HepG2 (cell line): Measurements from ENCODE around the gene CA12. TPM values are rescaled to one million over a fixed set of nuclear protein-coding genes. Genes with fewer than 3 reads are reported as not detected.
A peak's percentile ranks its signal among the peaks of the same experiment; 100 is the strongest.

Experiments used
- EP300 ChIP-seq, 3 experiments: sonication (generic) in 1 of 3; formaldehyde crosslinking in 1 of 3; IDR thresholded peaks; 2 replicates each; pipeline versions ENCODE4 v1.5.1 to v1.6.1; 2011 to 2020; ENCODE audit warnings: low read depth in 2 of 3, low read length in 2 of 3, borderline replicate concordance in 1 of 3, improper control_type of control experiment in 1 of 3, mild to moderate bottlenecking in 1 of 3, missing genetic modification reagents in 1 of 3, moderate library complexity in 1 of 3
- KLF13 ChIP-seq: sonication (generic); formaldehyde crosslinking; IDR thresholded peaks from 2 replicates; pipeline ENCODE4 v1.4.0; 2020; ENCODE audit warnings: mild to moderate bottlenecking, missing genetic modification reagents
- SETDB1 ChIP-seq: sonication (generic); formaldehyde crosslinking; IDR thresholded peaks from 2 replicates; pipeline ENCODE4 v1.5.1; 2020; ENCODE audit warnings: missing genetic modification reagents, mild to moderate bottlenecking, borderline replicate concordance
- SMARCC2 ChIP-seq: fragments of 450-650 bp; IDR thresholded peaks from 2 replicates; pipeline ENCODE4 v1.6.1; 2017; ENCODE audit warnings: antibody characterized with exemption, mild to moderate bottlenecking
- THAP11 ChIP-seq: IDR thresholded peaks from 2 replicates; pipeline ENCODE4 v1.6.1; 2016; ENCODE audit warnings: missing biosample characterization, missing genetic modification reagents
- ZBTB14 ChIP-seq: sonication (generic); formaldehyde crosslinking; IDR thresholded peaks from 2 replicates; pipeline ENCODE4 v1.4.0; 2020; ENCODE audit warnings: missing genetic modification reagents
- ZNF292 ChIP-seq: sonication (generic); formaldehyde crosslinking; IDR thresholded peaks from 2 replicates; pipeline ENCODE4 v1.8.1; 2022; ENCODE audit warnings: mild to moderate bottlenecking, low read depth, missing genetic modification reagents, borderline replicate concordance
- ZNF598 ChIP-seq: sonication (generic); formaldehyde crosslinking; IDR thresholded peaks from 2 replicates; pipeline ENCODE4 v1.5.1; 2020; ENCODE audit warnings: mild to moderate bottlenecking, missing genetic modification reagents, borderline replicate concordance
- ZNF646 ChIP-seq: sonication (generic); formaldehyde crosslinking; IDR thresholded peaks from 2 replicates; pipeline ENCODE4 v1.9.0; 2021; ENCODE audit warnings: mild to moderate bottlenecking, missing genetic modification reagents
- ZNF768 ChIP-seq: sonication (generic); formaldehyde crosslinking; IDR thresholded peaks from 2 replicates; pipeline ENCODE4 v1.4.0; 2020; ENCODE audit warnings: missing genetic modification reagents
- ZSCAN22 ChIP-seq: sonication (generic); formaldehyde crosslinking; IDR thresholded peaks from 2 replicates; pipeline ENCODE4 v1.4.0; 2020; ENCODE audit warnings: mild to moderate bottlenecking, missing genetic modification reagents
- polyA plus RNA-seq, 8 experiments: library from polyadenylated mRNA; depleted of rRNA in 3 of 8; stranded (reverse) in 7 of 8; unstranded in 1 of 8; fragments of >200 nt; fragmentation: Illumina TruSeq in 4 of 8; extraction: Trizol in 4 of 8; gene quantifications; 2 replicates each; pipeline versions ENCODE4 v1.2.1 to v1.2.3, GENCODE V29; 2011 to 2016; ENCODE audit warnings: low read depth in 4 of 8, missing spikeins in 1 of 8, mixed read lengths in 1 of 8; ENCODE audit not compliant: insufficient read depth in 1 of 8
- total RNA-seq, 5 experiments: library from RNA; depleted of rRNA; stranded (reverse); fragments of >200 nt; fragmentation: Illumina TruSeq; extraction: Trizol; gene quantifications; 2 replicates each; pipeline ENCODE4 v1.2.3, GENCODE V29; 2016; ENCODE audit warnings: low read depth in 1 of 5
- TF ChIP-seq, protein P1 (sequence below): sonication (generic); formaldehyde crosslinking; IDR thresholded peaks from 2 replicates; pipeline ENCODE4 v1.5.0; 2020; ENCODE audit warnings: mild to moderate bottlenecking, missing genetic modification reagents, borderline replicate concordance

The CA12 gene
- total and polyA plus RNA-seq, 2 of the 13 experiments (the other 11 are each of a cell fraction or from before 2014, with no cell fraction given) = 0.07 to 0.20 TPM

DNA sequence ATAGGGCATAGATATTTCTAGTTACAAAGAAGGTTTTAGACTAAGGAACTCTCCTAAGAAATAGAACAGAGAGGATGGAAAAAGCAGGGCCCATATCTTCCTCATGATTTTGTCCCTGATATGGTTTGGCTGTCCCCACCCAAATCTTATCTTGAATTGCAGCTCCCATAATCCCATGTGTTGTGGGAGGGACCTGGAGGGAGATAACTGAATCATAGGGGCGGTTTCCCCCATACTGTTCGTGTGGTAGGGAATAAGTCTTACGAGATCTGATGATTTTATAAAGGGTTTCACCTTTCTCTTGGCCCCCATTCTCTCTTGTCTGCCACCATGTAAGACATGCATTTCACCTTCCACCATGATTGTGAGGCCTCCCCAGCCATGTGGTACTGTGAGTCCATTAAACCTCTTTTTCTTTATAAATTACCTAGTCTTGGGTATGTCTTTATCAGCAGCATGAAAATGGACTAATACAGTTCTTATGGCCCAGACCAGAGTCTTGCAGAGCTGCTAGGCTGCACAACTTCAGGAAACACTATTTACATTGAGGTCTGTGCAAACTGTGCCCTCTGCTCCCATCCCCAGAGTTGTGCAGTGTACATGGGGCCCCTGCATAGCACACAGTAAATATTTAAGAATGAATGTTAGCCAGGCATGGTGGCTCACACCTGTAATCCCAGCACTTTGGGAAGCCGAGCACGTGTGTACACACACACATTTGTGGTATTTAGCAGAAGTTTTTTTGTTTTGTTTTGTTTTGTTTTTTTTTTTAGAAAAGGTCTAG is 20.3 kb upstream of the CA12 start (continued):
- TF ChIP-seq, protein P1, sequence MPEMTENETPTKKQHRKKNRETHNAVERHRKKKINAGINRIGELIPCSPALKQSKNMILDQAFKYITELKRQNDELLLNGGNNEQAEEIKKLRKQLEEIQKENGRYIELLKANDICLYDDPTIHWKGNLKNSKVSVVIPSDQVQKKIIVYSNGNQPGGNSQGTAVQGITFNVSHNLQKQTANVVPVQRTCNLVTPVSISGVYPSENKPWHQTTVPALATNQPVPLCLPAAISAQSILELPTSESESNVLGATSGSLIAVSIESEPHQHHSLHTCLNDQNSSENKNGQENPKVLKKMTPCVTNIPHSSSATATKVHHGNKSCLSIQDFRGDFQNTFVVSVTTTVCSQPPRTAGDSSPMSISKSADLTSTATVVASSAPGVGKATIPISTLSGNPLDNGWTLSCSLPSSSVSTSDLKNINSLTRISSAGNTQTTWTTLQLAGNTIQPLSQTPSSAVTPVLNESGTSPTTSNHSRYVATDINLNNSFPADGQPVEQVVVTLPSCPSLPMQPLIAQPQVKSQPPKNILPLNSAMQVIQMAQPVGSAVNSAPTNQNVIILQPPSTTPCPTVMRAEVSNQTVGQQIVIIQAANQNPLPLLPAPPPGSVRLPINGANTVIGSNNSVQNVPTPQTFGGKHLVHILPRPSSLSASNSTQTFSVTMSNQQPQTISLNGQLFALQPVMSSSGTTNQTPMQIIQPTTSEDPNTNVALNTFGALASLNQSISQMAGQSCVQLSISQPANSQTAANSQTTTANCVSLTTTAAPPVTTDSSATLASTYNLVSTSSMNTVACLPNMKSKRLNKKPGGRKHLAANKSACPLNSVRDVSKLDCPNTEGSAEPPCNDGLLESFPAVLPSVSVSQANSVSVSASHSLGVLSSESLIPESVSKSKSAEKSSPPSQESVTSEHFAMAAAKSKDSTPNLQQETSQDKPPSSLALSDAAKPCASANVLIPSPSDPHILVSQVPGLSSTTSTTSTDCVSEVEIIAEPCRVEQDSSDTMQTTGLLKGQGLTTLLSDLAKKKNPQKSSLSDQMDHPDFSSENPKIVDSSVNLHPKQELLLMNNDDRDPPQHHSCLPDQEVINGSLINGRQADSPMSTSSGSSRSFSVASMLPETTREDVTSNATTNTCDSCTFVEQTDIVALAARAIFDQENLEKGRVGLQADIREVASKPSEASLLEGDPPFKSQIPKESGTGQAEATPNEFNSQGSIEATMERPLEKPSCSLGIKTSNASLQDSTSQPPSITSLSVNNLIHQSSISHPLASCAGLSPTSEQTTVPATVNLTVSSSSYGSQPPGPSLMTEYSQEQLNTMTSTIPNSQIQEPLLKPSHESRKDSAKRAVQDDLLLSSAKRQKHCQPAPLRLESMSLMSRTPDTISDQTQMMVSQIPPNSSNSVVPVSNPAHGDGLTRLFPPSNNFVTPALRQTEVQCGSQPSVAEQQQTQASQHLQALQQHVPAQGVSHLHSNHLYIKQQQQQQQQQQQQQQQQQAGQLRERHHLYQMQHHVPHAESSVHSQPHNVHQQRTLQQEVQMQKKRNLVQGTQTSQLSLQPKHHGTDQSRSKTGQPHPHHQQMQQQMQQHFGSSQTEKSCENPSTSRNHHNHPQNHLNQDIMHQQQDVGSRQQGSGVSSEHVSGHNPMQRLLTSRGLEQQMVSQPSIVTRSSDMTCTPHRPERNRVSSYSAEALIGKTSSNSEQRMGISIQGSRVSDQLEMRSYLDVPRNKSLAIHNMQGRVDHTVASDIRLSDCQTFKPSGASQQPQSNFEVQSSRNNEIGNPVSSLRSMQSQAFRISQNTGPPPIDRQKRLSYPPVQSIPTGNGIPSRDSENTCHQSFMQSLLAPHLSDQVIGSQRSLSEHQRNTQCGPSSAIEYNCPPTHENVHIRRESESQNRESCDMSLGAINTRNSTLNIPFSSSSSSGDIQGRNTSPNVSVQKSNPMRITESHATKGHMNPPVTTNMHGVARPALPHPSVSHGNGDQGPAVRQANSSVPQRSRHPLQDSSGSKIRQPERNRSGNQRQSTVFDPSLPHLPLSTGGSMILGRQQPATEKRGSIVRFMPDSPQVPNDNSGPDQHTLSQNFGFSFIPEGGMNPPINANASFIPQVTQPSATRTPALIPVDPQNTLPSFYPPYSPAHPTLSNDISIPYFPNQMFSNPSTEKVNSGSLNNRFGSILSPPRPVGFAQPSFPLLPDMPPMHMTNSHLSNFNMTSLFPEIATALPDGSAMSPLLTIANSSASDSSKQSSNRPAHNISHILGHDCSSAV (CRISPR knock-in tag) = no peak
- TF ChIP-seq ZNF292 (CRISPR knock-in tag) (peak; percentile 81; the same call in 1 of the 2 replicates), ZBTB14 (CRISPR knock-in tag) (no peak), ZSCAN22 (CRISPR knock-in tag) (no peak), SMARCC2 (no peak), ZNF598 (CRISPR knock-in tag) (no peak), EP300 (IDR thresholded peaks at IDR 0.05; ENCODE audit: low read depth in 2 of 2, low read length in 2 of 2) (peak in 1 of 2 experiments; percentile 46; a peak in 1 of 4 replicates), EP300 (CRISPR knock-in tag; IDR thresholded peaks at IDR 0.05; ENCODE audit: borderline replicate concordance) (no peak), THAP11 (CRISPR knock-in tag) (peak; percentile 40; the same call in 1 of the 2 replicates), SETDB1 (CRISPR knock-in tag) (no peak), ZNF646 (CRISPR knock-in tag) (peak; percentile 58; the same call in 1 of the 2 replicates), KLF13 (CRISPR knock-in tag) (no peak), ZNF768 (no peak)
